ENCODE measurements around the gene IL17REL. TPM values are rescaled to one million over a fixed set of nuclear protein-coding genes. Genes with fewer than 3 reads are reported as not detected.
A peak's percentile ranks its signal among the peaks of the same experiment; 100 is the strongest.

Gene IL17REL
- total and polyA plus RNA-seq, 2 of the 13 experiments (the other 11 are each of a cell fraction or from before 2014, with no cell fraction given), result not detected

DNA sequence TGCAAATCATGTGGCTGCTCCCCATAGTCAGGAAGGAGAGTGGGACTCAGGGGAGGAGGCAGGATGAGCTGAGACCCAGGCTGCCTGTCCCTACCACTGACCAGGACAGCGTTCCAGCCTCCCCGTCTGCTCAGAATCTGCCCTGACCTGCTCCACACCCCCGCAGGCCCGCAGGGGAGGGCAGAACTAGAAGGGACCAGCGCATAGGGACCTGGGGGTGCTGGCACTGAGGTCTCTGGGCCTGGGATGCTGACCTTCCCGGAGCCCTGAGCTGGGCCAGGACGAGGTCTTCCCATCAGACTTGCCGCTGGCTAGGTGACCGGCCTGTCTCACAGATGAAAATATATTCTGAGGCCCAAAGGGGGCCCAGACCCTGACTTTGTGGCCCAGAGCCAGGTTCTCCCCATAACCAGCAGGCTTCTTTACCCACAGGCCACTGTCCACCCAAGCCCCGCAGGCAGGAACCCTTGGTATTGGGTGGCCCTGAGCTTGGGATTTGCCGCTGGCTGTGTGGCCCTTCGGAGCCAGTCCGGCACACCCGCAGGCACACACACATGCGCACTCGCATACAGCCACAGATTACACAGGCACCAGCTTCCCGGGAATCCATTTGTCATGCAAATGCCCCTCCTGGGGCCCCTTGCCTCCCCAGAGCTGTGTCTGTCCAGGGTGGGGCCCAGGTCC lies 65.8 kb downstream of the IL17REL start (continued):
- TF ChIP-seq, protein P1, sequence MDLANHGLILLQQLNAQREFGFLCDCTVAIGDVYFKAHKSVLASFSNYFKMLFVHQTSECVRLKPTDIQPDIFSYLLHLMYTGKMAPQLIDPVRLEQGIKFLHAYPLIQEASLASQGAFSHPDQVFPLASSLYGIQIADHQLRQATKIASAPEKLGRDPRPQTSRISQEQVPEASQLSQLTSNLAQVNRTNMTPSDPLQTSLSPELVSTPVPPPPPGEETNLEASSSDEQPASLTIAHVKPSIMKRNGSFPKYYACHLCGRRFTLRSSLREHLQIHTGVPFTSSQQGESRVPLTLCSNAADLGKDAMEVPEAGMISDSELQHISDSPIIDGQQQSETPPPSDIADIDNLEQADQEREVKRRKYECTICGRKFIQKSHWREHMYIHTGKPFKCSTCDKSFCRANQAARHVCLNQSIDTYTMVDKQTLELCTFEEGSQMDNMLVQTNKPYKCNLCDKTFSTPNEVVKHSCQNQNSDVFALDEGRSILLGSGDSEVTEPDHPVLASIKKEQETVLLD (CRISPR knock-in tag; IDR thresholded peaks at IDR 0.05; ENCODE audit: low read depth), result no peak
- TF ChIP-seq TOE1 (CRISPR knock-in tag; IDR thresholded peaks at IDR 0.05), result no peak
- no peak for TF ChIP-seq CBFB (CRISPR knock-in tag; IDR thresholded peaks at IDR 0.05)
- TF ChIP-seq, protein P2, sequence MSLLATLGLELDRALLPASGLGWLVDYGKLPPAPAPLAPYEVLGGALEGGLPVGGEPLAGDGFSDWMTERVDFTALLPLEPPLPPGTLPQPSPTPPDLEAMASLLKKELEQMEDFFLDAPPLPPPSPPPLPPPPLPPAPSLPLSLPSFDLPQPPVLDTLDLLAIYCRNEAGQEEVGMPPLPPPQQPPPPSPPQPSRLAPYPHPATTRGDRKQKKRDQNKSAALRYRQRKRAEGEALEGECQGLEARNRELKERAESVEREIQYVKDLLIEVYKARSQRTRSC (CRISPR knock-in tag; IDR thresholded peaks at IDR 0.05; ENCODE audit: low read depth), result no peak
- TF ChIP-seq, protein P3, sequence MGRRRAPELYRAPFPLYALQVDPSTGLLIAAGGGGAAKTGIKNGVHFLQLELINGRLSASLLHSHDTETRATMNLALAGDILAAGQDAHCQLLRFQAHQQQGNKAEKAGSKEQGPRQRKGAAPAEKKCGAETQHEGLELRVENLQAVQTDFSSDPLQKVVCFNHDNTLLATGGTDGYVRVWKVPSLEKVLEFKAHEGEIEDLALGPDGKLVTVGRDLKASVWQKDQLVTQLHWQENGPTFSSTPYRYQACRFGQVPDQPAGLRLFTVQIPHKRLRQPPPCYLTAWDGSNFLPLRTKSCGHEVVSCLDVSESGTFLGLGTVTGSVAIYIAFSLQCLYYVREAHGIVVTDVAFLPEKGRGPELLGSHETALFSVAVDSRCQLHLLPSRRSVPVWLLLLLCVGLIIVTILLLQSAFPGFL (CRISPR knock-in tag; IDR thresholded peaks at IDR 0.05), result no peak
- TF ChIP-seq, protein P4, sequence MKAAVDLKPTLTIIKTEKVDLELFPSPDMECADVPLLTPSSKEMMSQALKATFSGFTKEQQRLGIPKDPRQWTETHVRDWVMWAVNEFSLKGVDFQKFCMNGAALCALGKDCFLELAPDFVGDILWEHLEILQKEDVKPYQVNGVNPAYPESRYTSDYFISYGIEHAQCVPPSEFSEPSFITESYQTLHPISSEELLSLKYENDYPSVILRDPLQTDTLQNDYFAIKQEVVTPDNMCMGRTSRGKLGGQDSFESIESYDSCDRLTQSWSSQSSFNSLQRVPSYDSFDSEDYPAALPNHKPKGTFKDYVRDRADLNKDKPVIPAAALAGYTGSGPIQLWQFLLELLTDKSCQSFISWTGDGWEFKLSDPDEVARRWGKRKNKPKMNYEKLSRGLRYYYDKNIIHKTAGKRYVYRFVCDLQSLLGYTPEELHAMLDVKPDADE (CRISPR knock-in tag; IDR thresholded peaks at IDR 0.05), result no peak
- TF ChIP-seq, protein P5, sequence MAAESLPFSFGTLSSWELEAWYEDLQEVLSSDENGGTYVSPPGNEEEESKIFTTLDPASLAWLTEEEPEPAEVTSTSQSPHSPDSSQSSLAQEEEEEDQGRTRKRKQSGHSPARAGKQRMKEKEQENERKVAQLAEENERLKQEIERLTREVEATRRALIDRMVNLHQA (CRISPR knock-in tag; IDR thresholded peaks at IDR 0.05), result no peak
- TF ChIP-seq HNF4A (CRISPR knock-in tag; IDR thresholded peaks at IDR 0.05), result no peak
- no peak for TF ChIP-seq ISL2 (CRISPR knock-in tag; IDR thresholded peaks at IDR 0.05)
- peak; percentile 26; the same call in 1 of the 2 replicates for TF ChIP-seq ZNF790 (CRISPR knock-in tag; IDR thresholded peaks at IDR 0.05; ENCODE audit: borderline replicate concordance)
- TF ChIP-seq, protein P6, sequence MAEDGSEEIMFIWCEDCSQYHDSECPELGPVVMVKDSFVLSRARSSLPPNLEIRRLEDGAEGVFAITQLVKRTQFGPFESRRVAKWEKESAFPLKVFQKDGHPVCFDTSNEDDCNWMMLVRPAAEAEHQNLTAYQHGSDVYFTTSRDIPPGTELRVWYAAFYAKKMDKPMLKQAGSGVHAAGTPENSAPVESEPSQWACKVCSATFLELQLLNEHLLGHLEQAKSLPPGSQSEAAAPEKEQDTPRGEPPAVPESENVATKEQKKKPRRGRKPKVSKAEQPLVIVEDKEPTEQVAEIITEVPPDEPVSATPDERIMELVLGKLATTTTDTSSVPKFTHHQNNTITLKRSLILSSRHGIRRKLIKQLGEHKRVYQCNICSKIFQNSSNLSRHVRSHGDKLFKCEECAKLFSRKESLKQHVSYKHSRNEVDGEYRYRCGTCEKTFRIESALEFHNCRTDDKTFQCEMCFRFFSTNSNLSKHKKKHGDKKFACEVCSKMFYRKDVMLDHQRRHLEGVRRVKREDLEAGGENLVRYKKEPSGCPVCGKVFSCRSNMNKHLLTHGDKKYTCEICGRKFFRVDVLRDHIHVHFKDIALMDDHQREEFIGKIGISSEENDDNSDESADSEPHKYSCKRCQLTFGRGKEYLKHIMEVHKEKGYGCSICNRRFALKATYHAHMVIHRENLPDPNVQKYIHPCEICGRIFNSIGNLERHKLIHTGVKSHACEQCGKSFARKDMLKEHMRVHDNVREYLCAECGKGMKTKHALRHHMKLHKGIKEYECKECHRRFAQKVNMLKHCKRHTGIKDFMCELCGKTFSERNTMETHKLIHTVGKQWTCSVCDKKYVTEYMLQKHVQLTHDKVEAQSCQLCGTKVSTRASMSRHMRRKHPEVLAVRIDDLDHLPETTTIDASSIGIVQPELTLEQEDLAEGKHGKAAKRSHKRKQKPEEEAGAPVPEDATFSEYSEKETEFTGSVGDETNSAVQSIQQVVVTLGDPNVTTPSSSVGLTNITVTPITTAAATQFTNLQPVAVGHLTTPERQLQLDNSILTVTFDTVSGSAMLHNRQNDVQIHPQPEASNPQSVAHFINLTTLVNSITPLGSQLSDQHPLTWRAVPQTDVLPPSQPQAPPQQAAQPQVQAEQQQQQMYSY (CRISPR knock-in tag; IDR thresholded peaks at IDR 0.05), result no peak
- no peak for TF ChIP-seq ZNF737 (CRISPR knock-in tag; IDR thresholded peaks at IDR 0.05; ENCODE audit: borderline replicate concordance)
- TF ChIP-seq, protein P7, sequence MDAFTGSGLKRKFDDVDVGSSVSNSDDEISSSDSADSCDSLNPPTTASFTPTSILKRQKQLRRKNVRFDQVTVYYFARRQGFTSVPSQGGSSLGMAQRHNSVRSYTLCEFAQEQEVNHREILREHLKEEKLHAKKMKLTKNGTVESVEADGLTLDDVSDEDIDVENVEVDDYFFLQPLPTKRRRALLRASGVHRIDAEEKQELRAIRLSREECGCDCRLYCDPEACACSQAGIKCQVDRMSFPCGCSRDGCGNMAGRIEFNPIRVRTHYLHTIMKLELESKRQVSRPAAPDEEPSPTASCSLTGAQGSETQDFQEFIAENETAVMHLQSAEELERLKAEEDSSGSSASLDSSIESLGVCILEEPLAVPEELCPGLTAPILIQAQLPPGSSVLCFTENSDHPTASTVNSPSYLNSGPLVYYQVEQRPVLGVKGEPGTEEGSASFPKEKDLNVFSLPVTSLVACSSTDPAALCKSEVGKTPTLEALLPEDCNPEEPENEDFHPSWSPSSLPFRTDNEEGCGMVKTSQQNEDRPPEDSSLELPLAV (CRISPR knock-in tag; conservative IDR thresholded peaks at IDR 0.05; ENCODE audit: low read depth), result no peak
- TF ChIP-seq, protein P8, sequence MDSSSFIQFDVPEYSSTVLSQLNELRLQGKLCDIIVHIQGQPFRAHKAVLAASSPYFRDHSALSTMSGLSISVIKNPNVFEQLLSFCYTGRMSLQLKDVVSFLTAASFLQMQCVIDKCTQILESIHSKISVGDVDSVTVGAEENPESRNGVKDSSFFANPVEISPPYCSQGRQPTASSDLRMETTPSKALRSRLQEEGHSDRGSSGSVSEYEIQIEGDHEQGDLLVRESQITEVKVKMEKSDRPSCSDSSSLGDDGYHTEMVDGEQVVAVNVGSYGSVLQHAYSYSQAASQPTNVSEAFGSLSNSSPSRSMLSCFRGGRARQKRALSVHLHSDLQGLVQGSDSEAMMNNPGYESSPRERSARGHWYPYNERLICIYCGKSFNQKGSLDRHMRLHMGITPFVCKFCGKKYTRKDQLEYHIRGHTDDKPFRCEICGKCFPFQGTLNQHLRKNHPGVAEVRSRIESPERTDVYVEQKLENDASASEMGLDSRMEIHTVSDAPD (CRISPR knock-in tag; IDR thresholded peaks at IDR 0.05), result no peak
- TF ChIP-seq ZNF101 (CRISPR knock-in tag; IDR thresholded peaks at IDR 0.05; ENCODE audit: borderline replicate concordance, low read depth), result no peak
- TF ChIP-seq SIN3B (IDR thresholded peaks at IDR 0.05; ENCODE audit: low read length), result no peak
- TF ChIP-seq GTF2F1 (IDR thresholded peaks at IDR 0.05; ENCODE audit: low read length), result no peak

Data from HepG2 (cell line).